ENCODE data around the gene CACNA1H. TPM values are rescaled to one million over a fixed set of nuclear protein-coding genes. Genes with fewer than 3 reads are reported as not detected.

CACNA1H gene
- under 0.01 TPM in 2 replicates for total RNA-seq

GRCh38 chr16:1152651-1153259 is at the start of gene CACNA1H:
Gene CACNA1H (plus strand): TSS chr16:1153106. CDS start chr16:1153738, 632 bp downstream.

GRCh38 chr16:1225051-1225451 is 72.1 kb downstream of the CACNA1H start, which contains the start of gene TPSG1:
Gene TPSG1 (minus strand): TSS chr16:1225268. CDS start chr16:1225252, 16 bp downstream.

GRCh38 chr16:1230084-1230470 is 77.2 kb downstream of the CACNA1H start, which contains the start of gene TPSB2:
Gene TPSB2 (minus strand): TSS chr16:1230184. CDS start chr16:1229951, 233 bp downstream.

GRCh38 chr16:1240436-1240835 is 87.5 kb downstream of the CACNA1H start, which contains the start of gene TPSAB1:
Gene TPSAB1 (plus strand): TSS chr16:1240705. CDS start chr16:1240939, 234 bp downstream.

GRCh38 chr16:1255276-1256122 is 102.6 kb downstream of the CACNA1H start, which contains the start of gene TPSD1:
Gene TPSD1 (plus strand): TSS chr16:1256069. CDS start chr16:1256281, 212 bp downstream.

Other genes with a start within 250 kb of the CACNA1H start
- 18.9 and 28.8 TPM in 2 replicates for gene LMF1, start 182.1 kb upstream of the CACNA1H start, total RNA-seq
- gene SOX8, start 171.3 kb upstream of the CACNA1H start, total RNA-seq: 0.48 and 0.65 TPM in 2 replicates
- gene SSTR5, start 80.4 kb upstream of the CACNA1H start, total RNA-seq: 1.3 TPM in 1 of 2 replicates, not detected in the other
- gene C1QTNF8, start 56.9 kb upstream of the CACNA1H start, total RNA-seq: not detected in 2 replicates
- gene TPSG1, start 72.2 kb downstream of the CACNA1H start, total RNA-seq: not detected in 2 replicates
- gene TPSB2, start 77.1 kb downstream of the CACNA1H start, total RNA-seq: not detected in 2 replicates
- gene TPSAB1, start 87.6 kb downstream of the CACNA1H start, total RNA-seq: not detected in 2 replicates
- gene TPSD1, start 103.0 kb downstream of the CACNA1H start, total RNA-seq: not detected in 2 replicates
- gene UBE2I, start 156.5 kb downstream of the CACNA1H start, total RNA-seq: 69.9 and 73.2 TPM in 2 replicates
- gene BAIAP3, start 180.5 kb downstream of the CACNA1H start, total RNA-seq: 0.67 and 0.98 TPM in 2 replicates
- gene TSR3, start 198.8 kb downstream of the CACNA1H start, total RNA-seq: 51.9 and 69.6 TPM in 2 replicates
- 26.6 and 30.1 TPM in 2 replicates for gene GNPTG, start 198.8 kb downstream of the CACNA1H start, total RNA-seq